Epithelial cell of prostate (primary cell): ENCODE results near the gene GMPS.
A peak's percentile ranks its signal among the peaks of the same experiment; 100 is the strongest.
"Not testable (repeated sequence)": the region's sequence is repeated elsewhere in the genome, so short reads cannot be mapped to it uniquely, and the experiment has no call there.

Experiments used
- DNase-seq: peaks from one replicate; pipeline ENCODE4 v3.0.0-alpha.2; 2011; ENCODE audit warnings: low read depth, low spot score
- H3K27ac ChIP-seq: fragments of 450-650 bp; 2 replicates; pipeline ENCODE4 v1.5.1; 2017; ENCODE audit warnings: mild to moderate bottlenecking

Gene GMPS

DNA sequence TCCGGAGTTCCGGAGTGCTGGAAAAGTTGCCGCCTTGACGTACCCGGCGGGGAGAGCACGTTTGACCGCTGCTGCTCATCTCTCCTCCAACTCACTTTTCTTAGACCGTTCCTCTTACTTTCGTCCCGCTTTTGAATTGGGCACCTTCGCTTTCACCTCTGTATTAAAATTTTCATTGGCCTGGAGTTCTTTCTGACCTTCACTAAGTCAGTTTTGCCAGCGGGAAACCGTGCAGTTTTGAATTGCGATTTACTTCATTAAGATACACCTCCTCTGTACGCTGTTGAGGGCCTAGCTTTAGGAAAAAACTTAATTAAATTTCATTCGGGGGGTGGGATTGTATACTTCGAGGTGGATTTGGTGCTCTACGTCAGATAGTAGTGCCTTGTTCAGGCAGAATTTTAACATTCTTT, 1.3 kb downstream of the GMPS start:
- H3K27ac ChIP-seq: peak overlapping the region; percentile 79
- no peak for DNase-seq

DNA sequence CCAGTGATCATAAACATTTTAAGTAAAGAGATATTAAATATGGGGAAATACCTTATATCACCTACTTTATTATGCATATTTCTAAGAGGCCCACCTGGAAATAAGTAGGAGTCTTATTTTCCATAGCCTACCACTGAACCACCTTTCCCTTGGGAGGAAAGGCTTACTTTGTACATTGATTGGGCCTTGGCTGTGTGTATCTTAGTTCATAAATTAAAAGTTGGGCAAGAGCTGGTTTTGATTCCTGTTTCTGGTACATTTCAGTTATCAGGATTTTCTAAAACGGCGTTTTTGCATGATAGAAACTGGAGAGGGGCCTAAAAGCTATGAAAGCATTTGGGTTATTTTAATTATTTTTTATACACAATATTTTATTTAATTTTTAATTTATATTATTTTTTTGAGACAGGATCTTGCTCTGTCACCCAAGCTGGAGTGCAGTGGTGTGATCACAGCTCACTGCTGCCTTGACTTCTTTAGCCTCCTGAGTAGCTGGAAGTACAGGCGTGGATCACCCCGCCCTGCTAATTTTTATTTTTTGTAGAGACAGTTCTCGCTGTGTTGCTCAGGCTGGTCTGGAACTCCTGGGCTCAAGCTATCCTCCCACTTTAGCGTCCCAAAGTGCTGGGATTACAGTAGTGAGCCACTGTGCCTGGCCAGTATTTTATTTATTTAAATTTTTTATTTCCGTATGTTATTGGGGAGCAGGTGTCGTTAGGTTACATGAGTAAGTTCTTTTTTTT, 2.6 kb downstream of the GMPS start:
- DNase-seq: no peak
- H3K27ac ChIP-seq: no peak overlapping the region

DNA sequence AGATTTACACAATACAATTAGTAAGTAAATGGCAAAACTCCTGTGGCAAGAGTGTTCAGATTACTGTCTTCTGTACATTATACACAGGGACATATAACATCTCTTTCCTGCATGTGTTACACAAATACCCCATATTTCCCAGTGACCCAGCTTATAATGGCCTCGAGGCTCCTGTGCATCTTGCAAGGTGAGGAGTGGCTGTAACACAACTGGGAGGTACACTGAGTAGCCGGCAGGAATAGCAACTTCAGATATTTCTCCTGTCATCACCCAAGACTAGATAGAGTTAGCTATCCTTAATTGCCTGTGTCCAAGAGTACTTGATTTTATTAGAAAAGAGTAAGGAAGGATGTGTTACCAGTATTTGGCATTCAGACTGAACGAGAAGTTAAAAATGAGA, 5.6 kb downstream of the GMPS start:
- H3K27ac ChIP-seq: no peak overlapping the region
- no peak for DNase-seq

DNA sequence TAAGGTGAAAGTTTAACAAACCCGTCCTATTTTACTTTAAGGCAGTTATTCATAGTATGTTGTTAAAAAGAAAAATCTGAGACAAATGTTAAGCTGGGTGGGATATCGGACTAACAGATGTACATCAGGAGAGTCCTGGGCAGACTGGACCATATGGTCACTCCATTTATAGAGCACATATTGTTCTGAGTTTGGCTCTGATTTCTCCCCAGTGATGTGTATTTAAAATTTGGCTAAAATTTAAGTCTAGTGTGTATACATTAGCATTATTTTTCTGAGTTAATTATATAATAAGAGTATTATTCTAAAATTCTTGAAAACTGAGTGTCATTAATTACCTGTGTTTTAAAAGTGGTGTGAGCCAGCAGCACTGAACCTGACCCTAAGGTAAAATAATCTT, 6.1 kb downstream of the GMPS start:
- no peak overlapping the region for H3K27ac ChIP-seq
- no peak for DNase-seq

DNA sequence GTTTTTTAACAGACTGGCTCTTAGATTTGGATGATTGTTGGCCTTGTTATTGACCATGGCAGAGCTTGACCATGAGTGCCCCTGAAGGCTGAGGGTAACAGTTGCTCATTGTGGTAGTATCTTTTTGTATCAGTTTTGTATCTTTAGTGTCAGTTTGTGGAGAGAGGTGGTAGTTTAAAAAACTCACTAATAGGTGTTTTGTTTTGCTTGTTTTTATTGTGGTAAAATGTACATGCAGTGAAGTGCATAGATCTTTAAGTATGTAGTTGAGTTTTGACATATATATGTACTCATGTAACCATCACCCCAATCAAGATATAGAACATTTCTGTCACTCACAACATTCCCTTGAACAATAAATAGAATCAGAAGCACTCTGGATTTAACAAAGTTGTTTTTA, 9.8 kb downstream of the GMPS start:
- no peak for DNase-seq
- no peak overlapping the region for H3K27ac ChIP-seq

DNA sequence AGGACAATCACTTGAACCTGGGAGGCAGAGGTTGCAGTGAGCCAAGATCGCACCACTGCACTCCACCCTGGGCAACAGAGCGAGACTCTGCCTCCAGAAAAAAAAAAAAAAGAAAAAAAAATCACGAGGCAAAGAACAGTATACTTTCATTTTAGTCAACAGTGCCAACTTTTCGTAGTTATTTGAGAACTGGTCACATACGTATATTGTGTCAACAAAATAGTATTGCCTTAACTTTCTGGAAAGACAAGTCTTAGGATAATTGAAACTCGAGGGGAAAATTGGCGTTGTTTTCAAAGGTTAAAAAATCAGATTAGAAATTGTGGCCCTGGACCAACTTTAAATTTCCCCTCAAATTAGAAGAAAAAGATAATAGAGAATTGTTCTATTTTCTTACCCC, 13.8 kb downstream of the GMPS start:
- no peak for DNase-seq
- no peak overlapping the region for H3K27ac ChIP-seq

DNA sequence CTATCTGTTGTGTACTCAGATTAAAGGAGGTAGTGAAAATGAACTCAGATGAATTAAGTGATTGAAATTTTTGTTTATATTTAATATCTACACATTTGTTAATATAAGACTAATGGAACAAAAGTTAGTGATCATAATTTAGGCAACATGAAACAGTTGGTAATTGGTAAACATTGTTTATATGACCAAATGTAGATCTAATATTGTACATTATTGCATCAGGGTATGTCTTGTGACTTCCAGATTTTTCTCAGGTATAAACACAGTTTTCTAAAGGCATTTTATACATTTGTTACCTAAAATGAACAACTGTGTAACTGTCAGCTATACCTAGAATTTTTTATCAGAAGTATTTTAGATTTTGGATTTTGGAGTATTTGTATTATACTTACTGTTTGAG, 14.8 kb downstream of the GMPS start:
- H3K27ac ChIP-seq: peak overlapping the region; percentile 30
- DNase-seq: no peak

DNA sequence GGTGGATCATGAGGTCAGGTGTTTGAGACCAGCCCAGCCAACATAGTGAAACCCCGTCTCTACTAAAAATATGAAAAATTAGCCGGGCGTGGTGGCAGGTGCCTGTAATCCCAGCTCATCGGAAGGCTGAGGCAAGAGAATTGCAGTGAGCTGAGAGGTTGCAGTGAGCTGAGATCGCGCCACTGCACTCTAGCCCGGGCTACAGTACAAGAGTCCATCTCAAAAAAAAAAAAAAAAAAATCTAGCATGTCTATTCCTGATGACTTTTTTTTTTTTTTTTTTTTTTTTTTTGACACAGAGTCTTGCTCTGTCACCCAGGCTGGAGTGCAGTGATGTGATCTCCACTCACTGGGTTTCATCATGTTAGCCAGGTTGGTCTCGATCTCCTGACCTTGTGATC, 15.9 kb downstream of the GMPS start:
- not testable (repeated sequence) for DNase-seq, H3K27ac ChIP-seq

DNA sequence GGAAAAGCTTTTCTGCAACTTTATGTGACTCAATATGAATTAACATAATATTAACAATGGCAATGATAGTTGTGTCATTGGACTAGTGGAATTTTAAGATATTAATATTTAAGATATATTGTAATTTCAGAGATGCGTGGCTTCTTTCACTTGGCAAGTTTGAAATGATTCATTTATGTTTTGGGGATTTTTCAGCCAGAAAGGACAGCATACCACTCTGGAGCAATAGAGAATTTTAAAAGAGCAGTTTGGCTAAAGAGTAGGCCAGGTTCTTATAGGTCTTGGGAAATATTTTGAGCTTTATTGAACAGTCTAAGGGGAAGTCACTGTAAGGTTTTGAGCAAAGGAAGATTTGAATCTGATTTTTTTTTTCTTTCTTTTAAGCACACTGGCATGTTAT, 16.5 kb downstream of the GMPS start:
- no peak overlapping the region for H3K27ac ChIP-seq
- no peak for DNase-seq

DNA sequence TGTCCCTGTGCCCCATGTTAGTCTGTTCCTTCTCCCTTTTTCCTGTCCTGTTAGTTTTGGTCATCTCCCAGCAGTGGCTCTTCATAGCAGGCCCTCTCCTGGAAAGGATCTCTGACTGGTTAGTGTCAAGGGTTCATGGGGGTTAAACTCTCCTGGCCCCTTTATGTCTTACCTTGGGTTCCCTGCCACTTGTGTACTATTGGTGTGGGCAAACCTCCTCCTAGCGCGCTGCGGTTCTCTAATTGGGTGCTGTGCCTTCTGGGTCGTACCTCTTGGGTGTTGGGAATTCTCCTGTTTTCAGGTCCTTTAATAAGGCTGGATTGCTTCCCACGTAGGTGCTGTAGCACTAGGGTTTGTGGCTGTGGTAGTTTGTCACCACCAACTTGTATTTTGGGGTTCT, 18.8 kb downstream of the GMPS start:
- H3K27ac ChIP-seq: no peak overlapping the region
- no peak for DNase-seq

DNA sequence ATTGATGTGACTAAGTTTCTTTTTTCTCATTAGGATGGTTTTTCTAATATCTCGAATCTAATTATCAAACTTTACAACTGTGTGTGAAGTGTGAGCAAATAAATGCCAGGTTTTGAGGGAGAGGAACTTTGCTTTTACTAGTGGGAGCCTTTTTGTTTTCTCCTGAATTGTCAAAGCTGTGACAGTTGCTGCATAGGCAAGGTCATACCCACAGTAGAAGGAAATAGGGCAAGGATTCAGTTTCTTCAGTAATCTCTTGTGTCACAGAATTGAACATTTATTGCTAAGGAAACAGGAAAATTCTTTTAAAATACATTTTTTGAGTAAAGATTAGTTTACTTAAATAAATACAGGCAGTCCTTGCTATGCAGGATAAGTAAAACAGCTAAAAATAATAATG, 19.5 kb downstream of the GMPS start:
- DNase-seq: no peak
- H3K27ac ChIP-seq: no peak overlapping the region

DNA sequence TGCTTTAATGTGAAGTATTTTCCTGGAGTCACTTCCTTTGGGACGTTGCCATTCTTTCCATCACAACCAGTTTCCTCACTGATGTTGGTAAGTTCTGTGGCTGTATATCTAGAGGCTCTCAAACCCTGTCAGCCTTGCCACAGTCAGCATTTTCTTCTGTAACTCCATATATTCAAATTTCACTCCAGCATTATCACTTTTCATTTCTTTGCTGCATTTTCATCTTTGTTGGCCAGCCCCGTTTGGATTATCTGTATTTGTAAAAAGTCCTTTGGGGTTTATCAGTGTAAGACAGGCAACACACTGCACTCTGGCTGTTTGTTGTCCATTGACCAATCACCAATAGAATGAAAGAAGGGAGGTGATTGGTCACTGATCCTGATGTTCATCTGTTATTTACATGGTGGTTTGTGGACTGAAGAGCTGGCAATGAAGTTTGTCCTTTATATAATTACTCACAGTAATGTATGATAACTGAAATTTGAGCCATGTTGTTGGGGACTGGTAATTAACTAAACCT, 20.3 kb downstream of the GMPS start:
- DNase-seq: no peak
- H3K27ac ChIP-seq: no peak overlapping the region

DNA sequence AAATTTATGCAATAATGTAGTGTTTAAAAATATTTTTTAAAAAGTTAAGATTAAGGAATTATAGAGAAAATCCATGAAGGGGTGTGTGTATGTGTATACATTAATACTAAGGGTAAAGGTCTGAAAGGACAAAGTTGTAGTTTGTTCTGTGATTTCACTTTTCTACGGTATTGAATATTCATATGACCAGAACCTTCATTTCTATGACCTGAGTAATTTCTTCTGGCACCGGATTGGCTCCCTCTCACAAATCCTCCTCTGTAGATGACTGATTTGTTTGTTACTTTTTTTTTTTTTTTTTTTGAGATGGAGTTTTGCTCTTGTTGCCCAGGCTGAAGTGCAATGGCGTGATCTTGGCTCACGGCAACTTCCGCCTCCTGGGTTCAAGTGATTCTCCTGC, 20.9 kb downstream of the GMPS start:
- H3K27ac ChIP-seq: no peak overlapping the region

DNA sequence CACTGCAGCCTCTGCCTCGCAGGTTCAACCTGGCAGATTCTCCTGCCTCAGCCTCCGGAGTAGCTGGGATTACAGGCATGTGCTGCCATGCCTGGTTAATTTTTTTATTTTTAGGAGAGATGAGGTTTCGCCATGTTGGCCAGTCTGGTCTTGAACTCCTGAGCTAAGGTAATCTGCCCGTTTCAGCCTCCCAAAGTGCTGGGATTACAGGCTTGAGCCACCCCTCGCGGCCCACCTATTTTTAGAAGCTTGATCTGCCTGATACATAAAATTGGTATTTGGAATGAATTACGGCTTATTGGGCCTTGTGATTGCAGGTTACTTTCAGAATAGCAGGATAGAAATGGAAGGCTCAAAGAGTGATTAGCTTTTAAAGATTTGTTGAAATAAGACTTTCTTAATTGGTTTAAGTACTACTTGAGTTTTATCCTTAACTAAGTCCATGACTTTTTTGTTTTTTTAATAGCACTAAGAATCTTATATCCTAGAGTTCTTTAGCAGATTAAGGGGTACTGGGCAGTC, 25.0 kb downstream of the GMPS start:
- no peak for DNase-seq

More for the DNA sequence above, 20.9 kb downstream of the GMPS start:
- DNase-seq: no peak

DNA sequence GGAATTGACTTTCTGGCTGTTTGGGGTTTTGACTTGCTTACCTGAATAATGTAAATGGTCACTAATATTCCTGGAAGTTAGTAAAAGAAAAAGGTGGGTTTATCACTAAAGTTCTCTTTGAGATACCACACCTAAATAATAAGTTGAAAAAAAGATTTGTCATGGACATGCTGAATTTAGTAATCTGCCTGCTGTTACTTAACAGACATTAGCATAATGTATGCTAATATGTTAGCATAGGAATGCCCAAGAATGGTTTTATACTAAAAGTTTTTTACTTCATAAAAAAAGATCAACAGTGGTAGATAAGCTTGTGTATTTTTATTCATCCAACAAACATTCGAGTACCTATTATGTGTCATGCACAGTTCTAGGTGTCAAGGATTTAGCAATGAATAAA, 36.5 kb downstream of the GMPS start:
- no peak for DNase-seq

More for the DNA sequence above, 25.0 kb downstream of the GMPS start:
- H3K27ac ChIP-seq: no peak overlapping the region

DNA sequence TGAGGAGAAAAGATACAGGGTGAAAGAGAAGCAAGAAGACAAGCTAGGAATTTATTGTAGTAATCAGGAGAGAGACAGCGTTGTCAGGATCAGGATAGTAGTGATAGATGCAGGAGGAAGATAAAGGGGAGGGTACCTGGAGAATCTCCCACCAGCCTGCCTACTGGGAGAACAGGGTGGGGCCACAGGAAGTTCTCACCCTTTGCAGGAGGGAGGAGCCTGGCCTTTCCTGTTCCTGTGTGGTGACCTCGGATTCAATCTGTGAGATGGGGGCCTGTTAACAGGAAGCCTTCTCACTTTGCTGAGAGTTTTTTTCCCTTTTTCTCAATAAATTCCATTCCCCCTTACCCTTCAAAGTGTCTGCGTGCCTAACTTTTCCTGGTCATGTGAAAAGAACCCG, 37.6 kb downstream of the GMPS start:
- H3K27ac ChIP-seq: no peak overlapping the region
- no peak for DNase-seq

More for the DNA sequence above, 36.5 kb downstream of the GMPS start:
- no peak overlapping the region for H3K27ac ChIP-seq

DNA sequence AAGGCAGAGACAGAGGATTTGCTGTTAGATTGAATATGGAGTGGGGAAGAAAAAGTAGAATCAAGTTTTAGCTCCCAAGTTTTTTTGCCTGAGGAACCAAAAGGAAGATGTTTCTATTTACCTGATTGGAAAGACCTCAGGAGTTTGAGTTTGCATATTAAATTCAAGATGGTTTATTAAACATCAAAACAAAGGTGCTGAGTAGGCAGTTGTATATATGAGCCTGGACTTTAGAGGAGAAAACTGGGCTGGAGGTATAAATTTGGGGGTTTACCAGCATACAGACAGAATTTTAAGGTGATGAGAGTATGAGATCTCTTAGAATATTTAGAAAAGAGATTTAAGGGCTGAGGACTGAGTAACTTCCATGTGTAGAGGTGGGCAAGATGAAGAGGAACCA, 38.2 kb downstream of the GMPS start:
- H3K27ac ChIP-seq: no peak overlapping the region
- no peak for DNase-seq

DNA sequence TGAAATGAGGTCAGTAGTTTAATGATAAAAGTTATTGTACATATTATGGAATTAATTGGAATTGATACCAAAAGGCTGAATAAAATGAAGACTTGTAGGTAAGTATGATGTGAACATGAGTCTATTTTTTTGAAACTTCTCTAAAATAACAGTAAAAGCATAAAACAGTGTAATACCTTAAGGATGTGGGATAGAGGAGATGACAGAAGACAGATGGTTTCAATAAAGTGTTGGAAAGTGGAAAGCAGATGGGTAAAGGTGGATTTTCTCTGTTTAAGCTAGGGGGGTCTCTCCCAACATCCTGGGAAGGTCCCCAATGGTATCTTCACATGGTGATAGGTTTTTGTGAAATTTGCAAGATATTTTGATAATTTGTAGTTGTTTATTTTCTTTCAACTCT, 41.6 kb downstream of the GMPS start:
- DNase-seq: no peak
- H3K27ac ChIP-seq: no peak overlapping the region

DNA sequence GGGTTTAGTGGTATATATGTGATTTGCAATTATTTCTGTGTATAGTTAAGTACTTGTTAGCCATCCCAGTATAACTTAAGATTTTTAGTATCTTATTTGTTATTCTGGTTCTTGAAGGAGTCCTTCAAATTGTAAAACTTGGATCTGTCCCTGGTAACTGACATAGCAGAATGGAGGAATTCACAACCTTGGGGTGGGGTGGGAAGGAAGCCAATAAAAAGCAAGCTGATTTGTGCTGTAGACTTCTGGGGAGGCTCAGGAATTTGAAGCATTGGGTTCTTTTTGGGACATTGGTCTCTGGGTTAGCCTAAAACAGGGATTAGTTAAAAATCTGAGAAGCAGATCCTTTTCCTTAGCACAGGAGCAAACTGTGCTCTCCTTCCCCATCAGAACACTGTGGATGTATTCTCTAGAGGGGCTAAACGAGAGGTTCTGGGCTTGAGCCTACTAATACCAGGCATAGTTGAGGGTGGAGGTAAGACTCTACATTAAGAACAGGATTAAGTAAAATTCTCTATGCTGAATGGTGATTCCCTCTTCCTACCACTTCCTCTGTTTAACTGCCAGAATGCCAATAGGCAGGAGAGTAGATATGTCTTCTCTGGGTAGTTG, 42.2 kb downstream of the GMPS start:
- H3K27ac ChIP-seq: no peak overlapping the region

DNA sequence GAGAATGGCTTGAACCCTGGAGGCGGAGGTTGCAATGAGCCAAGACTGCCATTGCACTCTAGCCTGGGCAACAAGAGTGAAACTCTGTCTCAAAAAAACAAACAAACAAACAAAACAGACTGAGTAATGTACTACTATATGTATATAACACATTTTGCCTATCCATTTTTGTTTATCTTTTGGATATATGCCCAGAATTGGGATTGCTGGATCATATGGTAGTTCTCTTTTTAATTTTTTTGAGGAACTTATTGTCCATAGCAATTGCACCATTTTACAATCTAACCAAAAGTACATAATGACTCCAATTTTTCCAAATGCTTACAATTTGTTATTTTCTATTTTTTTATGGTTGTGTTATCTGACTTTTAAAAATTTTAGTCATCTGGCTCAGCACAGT, 47.3 kb downstream of the GMPS start:
- no peak overlapping the region for H3K27ac ChIP-seq
- no peak for DNase-seq

More for the DNA sequence above, 42.2 kb downstream of the GMPS start:
- no peak for DNase-seq

DNA sequence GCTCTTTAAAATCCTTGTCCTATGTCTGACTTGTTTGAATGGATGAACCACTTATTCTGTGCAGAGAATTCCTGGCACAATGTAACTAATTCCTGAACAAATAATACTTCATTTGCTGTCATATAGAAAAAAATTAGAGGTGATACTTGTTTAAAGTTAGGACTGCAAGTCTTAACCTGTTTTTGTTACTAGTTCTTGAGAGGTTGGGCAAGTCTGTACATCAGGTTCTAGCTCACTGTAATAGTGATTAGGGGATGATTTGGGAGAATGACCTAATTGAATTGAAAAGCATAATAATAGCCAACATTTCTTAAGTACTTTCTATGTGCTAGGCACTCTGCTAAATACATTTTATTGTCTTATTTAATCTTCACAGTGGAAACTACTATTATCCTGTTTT, 49.3 kb downstream of the GMPS start:
- peak; percentile 66 for DNase-seq
- peak overlapping the region; percentile 34 for H3K27ac ChIP-seq

DNA sequence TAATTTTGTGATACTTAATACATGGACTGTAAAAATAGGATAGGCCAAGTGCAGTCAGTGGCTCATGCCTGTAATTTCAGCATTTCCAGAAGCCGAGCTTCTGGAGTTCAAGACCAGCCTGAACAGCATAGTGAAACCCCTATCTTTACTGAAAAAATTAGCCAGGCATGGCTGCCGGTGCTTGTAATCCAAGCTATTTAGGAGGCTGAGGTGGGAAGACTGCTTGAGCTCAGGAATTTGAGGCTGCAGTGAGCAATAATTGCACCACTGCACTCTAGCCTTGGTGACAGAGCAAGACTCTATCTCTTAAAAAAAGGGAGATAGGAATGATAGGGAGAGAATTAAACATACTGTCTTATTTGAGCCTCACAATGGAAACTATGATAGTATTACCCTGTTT, 51.0 kb downstream of the GMPS start:
- H3K27ac ChIP-seq: no peak overlapping the region
- no peak for DNase-seq
